ENCODE data around the gene PAK4. TPM values are rescaled to one million over a fixed set of nuclear protein-coding genes. Genes with fewer than 3 reads are reported as not detected.
"Not testable (repeated sequence)": the region's sequence is repeated elsewhere in the genome, so short reads cannot be mapped to it uniquely, and the experiment has no call there.

Gene PAK4
- total RNA-seq, 1 experiment from 2014 or later, result 14.0 TPM

DNA sequence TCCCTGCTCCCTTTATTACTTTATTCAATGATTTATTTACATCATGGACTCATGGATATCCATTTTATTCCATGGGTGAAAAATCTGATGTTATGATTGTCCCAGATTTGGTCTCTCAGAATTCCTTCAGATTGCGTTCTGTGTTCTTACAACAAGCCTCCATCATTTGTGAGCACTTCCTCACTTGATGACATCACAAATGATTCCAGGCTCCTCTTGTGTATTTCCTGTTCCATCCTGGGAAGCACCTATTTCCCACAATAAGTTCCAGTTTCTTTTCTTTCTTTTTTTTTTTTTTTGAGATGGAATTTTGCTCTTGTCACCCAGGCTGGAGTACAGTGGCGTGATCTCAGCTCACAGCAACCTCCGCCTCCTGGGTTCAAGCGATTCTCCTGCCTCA is 34.7 kb upstream of the PAK4 start:
- no peak for DNase-seq
- Histone ChIP-seq H3K36me3 (replicated peaks; ENCODE audit: control insufficient read depth, insufficient read depth, low read length) (no peaks in the 10 kb centered on the region), H3K27me3 (ENCODE audit: control insufficient read depth, insufficient read depth, low read length) (no peaks in the 10 kb centered on the region; the same call in 1 of the 2 replicates), H3K4me3 (ENCODE audit: insufficient read depth, low read depth, low read length) (no peak overlapping the region)

DNA sequence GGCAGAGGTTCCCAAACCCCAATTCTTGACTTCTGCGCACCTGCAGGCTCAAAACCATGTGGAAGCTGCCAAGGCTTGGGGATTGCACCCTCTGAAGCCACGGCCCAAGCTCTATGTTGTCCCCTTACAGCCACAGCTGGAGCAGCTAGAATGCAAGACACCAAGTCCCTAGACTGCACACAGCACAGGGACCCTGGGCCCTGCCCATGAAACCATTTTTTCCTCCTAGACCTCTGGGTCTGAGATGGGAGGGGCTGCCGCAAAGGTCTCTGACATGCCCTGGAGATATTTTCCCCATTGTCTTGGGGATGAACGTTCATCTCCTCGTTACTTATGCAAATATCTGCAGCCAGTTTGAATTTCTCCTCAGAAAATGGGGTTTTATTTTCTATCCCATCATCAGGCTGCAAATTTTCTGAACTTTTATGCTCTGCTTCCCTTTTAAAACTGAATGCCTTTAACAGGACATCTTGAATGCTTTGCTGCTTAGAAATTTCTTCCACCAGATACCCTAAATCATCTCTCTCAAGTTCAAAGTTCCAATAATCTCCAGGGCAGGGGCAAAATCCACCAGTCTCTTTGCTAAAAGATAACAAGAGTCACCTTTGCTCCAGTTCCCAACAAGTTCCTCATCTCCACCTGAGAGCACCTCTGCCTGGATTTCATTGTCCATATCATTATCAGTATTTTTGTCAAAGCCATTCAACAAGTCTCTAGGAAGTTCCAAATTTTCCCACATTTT is 29.6 kb upstream of the PAK4 start:
- not testable (repeated sequence) for H3K4me3 ChIP-seq (ENCODE audit: insufficient read depth, low read depth, low read length); H3K36me3 ChIP-seq (replicated peaks; ENCODE audit: control insufficient read depth, insufficient read depth, low read length); DNase-seq; H3K27me3 ChIP-seq (ENCODE audit: control insufficient read depth, insufficient read depth, low read length)

DNA sequence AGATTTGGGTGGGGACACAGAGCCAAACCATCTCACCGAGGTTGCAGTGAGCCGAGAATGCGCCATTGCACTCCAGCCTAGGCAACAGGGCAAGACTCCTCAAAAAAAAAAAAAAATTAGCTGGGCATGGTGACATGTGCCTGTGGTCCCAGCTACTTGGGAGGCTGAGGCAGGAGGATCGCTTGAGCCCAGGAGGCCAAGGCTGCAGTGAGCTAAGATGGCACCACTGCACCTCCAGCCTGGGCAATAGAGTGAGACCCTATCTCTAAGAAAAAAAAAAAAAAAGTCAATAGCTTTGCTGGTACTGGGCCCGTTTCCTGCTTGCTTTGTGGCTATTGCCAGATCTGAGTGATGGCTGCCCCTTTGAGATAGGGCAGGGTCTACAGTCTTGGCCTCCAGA is 28.3 kb upstream of the PAK4 start:
- no peaks in the 10 kb centered on the region for H3K27me3 ChIP-seq (ENCODE audit: control insufficient read depth, insufficient read depth, low read length)
- H3K36me3 ChIP-seq (replicated peaks; ENCODE audit: control insufficient read depth, insufficient read depth, low read length), result no peaks in the 10 kb centered on the region
- H3K4me3 ChIP-seq (ENCODE audit: insufficient read depth, low read depth, low read length), result no peak overlapping the region
- DNase-seq, result no peak

DNA sequence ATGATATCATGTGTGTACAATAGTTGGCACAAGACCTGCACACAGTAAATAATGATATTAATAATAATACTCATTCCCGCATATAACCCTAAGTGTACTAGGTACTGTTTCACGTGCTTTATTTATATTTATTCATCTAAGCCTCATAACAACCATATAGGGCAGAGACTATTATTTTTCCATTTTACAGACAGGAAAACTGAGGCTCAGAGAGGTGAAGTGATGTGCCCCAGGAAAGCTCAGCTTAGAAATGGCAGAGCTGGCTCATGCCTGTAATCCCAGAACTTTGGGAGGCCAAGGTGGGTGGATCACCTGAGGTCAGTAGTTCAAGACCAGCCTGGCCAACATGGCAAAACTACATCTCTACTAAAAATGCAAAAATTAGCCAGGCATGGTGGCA is 27.9 kb upstream of the PAK4 start:
- H3K27me3 ChIP-seq (ENCODE audit: control insufficient read depth, insufficient read depth, low read length), result no peaks in the 10 kb centered on the region
- no peak overlapping the region for H3K4me3 ChIP-seq (ENCODE audit: insufficient read depth, low read depth, low read length)
- no peaks in the 10 kb centered on the region for H3K36me3 ChIP-seq (replicated peaks; ENCODE audit: control insufficient read depth, insufficient read depth, low read length)
- no peak for DNase-seq

DNA sequence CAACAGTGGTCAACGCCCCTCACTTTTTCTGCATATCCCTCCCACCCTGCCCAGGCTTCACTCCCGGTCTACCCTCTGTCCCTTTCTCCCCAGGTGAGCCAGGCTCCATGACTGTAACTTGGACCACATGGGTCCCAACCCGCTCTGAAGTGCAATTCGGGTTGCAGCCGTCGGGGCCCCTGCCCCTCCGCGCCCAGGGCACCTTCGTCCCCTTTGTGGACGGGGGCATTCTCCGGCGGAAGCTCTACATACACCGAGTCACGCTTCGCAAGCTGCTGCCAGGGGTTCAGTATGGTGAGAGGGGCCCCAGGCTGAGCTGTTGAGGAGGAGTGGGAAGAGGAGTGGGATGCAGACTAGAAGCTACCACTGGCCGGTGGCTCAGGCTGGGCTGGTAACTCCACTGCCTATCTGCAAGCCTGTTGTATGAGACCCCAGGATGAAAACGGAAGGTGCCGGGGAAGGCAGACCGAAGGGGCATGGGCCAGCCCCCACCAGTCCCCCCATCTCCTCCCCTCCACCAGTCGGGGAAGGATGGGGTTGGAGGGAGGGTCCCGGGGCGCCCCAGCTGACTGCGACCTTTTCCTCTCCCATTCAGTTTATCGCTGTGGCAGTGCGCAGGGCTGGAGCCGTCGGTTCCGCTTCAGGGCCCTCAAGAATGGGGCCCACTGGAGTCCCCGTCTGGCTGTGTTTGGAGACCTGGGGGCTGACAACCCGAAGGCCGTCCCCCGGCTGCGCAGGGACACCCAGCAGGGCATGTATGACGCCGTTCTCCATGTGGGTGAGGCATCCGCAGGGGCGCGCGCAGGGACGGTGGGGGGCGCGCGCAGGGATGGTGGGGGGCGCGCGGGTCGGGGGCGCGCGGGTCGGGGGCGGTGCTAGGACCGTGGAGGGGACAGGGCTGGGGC is 27.0 kb upstream of the PAK4 start:
- H3K27me3 ChIP-seq (ENCODE audit: control insufficient read depth, insufficient read depth, low read length), result no peaks in the 10 kb centered on the region
- H3K4me3 ChIP-seq (ENCODE audit: insufficient read depth, low read depth, low read length), result peak overlapping the region; percentile 10; the same call in 1 of the 2 replicates
- peak; percentile 58 for DNase-seq
- no peaks in the 10 kb centered on the region for H3K36me3 ChIP-seq (replicated peaks; ENCODE audit: control insufficient read depth, insufficient read depth, low read length)

DNA sequence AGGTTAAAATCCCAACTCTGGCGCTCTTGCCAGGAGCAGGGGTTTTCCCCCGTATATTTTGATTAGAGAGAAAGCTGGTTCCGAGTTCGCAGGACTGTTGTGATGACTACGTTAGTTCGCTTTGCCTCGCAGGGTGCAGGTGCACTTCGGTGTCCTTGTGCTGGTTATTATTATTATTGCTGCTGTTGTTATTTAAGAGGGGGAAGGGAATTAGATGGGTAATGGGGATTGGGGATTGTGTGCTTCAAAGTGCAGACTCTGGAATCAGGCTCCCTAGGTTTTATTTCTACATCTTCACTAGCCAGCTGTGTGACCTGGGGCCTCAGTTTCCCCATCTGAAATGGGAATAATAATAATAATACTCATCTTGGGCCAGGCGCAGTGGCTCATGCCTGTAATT is 26.2 kb upstream of the PAK4 start:
- no peak for DNase-seq
- no peak overlapping the region for H3K4me3 ChIP-seq (ENCODE audit: insufficient read depth, low read depth, low read length)

DNA sequence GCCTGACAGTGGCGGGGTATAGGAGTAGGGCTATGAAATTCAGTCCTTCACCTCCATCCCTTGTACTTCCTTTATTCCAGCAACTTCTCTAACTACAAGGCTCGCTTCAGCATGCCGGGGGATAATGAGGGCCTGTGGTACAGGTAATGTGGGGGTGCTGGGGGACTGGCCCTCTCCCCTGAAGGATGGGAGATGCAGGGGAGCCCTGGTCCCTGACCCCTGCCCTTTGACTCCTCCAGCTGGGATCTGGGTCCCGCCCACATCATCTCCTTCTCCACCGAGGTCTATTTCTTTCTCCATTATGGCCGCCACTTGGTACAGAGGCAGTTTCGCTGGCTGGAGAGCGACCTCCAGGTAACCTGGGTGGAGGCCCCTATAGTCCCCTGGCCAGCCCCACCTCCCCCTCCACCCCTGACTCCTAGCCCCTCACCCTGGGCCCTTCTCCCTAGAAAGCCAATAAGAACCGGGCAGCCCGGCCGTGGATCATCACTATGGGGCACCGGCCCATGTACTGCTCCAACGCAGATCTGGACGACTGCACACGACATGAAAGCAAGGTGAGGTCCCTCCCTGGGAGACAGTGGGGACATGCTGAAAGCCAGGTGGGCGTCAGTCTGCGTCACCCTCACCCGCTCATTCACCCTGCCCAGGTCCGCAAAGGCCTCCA is 25.0 kb upstream of the PAK4 start:
- peak; percentile 24 for DNase-seq
- no peak overlapping the region for H3K4me3 ChIP-seq (ENCODE audit: insufficient read depth, low read depth, low read length)
- H3K36me3 ChIP-seq (replicated peaks; ENCODE audit: control insufficient read depth, insufficient read depth, low read length), result no peaks in the 10 kb centered on the region
- no peaks in the 10 kb centered on the region for H3K27me3 ChIP-seq (ENCODE audit: control insufficient read depth, insufficient read depth, low read length)

More for the DNA sequence above, 26.2 kb upstream of the PAK4 start:
- Histone ChIP-seq H3K27me3 (ENCODE audit: control insufficient read depth, insufficient read depth, low read length) (no peaks in the 10 kb centered on the region), H3K36me3 (replicated peaks; ENCODE audit: control insufficient read depth, insufficient read depth, low read length) (no peaks in the 10 kb centered on the region)

DNA sequence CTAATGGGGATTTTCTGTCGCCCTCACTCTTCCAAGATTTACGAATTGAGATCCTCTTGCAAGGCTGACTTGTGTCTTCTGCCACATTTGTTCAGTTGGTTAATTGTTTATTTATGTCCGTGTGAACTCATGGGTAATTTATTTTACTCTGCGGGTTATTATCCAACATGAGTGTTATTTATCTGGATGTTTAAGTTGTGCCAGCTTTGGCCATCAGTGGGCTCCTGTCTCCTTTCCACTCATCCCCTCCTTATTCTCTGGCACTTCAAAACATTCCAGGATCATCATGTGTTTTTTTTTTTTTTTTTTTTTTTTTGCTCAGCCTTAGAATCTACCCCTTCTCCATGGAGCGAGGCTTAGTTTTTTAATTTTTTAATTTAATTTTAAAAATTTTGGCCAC is 22.4 kb upstream of the PAK4 start:
- H3K36me3 ChIP-seq (replicated peaks; ENCODE audit: control insufficient read depth, insufficient read depth, low read length), result no peaks in the 10 kb centered on the region
- no peak overlapping the region for H3K4me3 ChIP-seq (ENCODE audit: insufficient read depth, low read depth, low read length)
- no peaks in the 10 kb centered on the region for H3K27me3 ChIP-seq (ENCODE audit: control insufficient read depth, insufficient read depth, low read length)
- DNase-seq, result no peak

DNA sequence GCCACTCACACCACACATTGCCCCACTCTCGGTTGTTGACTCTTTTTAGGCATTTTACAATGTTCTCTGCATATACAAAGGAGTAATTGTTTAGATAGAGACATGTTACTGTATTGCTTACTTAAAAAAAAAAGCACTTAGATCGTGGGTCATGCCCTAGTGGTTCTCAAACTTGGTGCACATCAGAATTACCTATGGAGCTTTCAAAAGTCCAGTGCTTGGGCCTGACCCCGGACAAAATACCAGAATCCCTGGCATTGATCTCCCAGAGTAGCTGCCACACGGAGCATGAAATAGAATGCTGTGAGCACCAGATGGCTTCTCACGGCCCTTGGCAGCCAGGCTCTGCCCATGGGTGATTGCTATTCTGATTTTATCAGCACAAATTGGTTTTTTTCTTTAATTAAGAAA is 21.4 kb upstream of the PAK4 start:
- no peak overlapping the region for H3K4me3 ChIP-seq (ENCODE audit: insufficient read depth, low read depth, low read length)
- H3K36me3 ChIP-seq (replicated peaks; ENCODE audit: control insufficient read depth, insufficient read depth, low read length), result no peaks in the 10 kb centered on the region
- DNase-seq, result no peak
- no peaks in the 10 kb centered on the region for H3K27me3 ChIP-seq (ENCODE audit: control insufficient read depth, insufficient read depth, low read length)

DNA sequence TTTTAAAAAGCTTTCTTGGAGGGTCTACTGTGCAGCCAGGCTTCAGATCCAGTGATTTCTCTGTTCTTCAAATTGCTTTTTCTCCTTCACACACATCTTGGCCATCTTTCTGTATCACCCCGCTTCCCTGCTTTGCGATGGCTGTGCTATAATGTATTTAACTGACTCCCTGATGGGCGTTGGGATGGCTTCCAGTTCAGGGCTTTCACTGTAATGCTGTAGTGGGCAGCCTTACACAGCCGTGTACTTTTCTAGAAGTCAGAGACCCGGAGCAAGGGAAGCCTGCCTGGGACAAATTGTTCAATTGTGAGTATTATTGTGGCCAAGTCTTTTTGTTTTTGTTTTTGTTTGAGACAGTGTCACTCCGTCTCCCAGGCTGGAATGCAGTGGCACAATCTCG is 19.4 kb upstream of the PAK4 start:
- no peak overlapping the region for H3K4me3 ChIP-seq (ENCODE audit: insufficient read depth, low read depth, low read length)
- DNase-seq, result no peak
- no peaks in the 10 kb centered on the region for H3K27me3 ChIP-seq (ENCODE audit: control insufficient read depth, insufficient read depth, low read length)
- H3K36me3 ChIP-seq (replicated peaks; ENCODE audit: control insufficient read depth, insufficient read depth, low read length), result no peaks in the 10 kb centered on the region

DNA sequence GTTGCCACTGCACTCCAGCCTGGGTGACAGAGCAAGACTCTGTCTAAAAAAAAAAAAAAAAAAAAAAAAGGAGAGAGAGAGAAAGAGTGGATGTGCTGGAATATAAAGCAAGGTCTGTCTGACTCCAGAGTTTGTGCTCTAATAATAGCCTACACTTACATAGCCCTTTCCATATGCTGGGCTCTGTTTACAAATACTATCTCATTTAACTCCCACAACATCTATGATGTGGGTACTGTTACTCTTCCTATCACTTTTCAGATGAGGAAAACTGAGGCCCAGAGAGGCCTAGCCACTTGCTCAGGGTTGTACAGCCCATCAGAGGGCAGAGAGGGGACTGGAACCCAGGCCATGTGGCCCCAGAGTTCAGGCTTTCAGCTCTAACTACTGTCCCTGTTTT is 15.9 kb upstream of the PAK4 start:
- Histone ChIP-seq H3K36me3 (replicated peaks; ENCODE audit: control insufficient read depth, insufficient read depth, low read length) (no peaks in the 10 kb centered on the region), H3K4me3 (ENCODE audit: insufficient read depth, low read depth, low read length) (no peak overlapping the region), H3K27me3 (ENCODE audit: control insufficient read depth, insufficient read depth, low read length) (no peaks in the 10 kb centered on the region)
- DNase-seq, result no peak

DNA sequence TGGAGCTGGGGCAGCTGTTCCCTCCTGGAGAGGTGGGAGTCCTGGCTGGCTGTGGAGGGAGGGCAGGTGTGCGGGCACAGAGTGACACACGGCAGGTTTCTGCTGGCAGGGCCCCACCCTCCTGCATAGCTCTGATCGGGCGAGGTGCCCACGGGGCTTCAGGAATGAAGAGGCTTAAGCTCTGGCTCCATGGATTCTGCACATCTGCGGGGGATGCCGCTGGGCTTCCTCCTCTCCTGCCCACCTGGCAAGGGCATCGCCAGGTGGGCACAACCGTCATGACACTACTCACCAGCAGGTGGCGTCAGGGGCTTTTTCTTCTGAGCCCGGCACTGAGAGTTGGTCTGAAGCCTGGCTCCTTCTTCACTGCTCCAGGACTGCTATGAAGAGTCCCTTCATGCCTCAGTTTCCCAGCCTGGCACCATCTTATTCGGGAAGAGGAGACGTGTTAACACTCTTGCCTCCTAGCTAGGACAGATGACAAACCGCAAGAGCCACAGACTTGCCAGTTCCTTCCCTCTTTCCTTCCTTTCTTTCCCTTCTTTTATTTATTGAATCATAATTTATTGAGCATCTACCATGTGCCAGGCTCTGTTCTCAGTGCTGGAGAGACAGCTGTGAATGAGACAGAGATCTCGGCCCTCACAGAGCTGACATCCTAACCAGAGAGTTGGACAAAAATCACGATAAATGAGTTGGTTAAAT is 15.2 kb upstream of the PAK4 start:
- no peaks in the 10 kb centered on the region for H3K27me3 ChIP-seq (ENCODE audit: control insufficient read depth, insufficient read depth, low read length)
- DNase-seq, result peak; percentile 90
- H3K36me3 ChIP-seq (replicated peaks; ENCODE audit: control insufficient read depth, insufficient read depth, low read length), result no peaks in the 10 kb centered on the region
- H3K4me3 ChIP-seq (ENCODE audit: insufficient read depth, low read depth, low read length), result no peak overlapping the region

DNA sequence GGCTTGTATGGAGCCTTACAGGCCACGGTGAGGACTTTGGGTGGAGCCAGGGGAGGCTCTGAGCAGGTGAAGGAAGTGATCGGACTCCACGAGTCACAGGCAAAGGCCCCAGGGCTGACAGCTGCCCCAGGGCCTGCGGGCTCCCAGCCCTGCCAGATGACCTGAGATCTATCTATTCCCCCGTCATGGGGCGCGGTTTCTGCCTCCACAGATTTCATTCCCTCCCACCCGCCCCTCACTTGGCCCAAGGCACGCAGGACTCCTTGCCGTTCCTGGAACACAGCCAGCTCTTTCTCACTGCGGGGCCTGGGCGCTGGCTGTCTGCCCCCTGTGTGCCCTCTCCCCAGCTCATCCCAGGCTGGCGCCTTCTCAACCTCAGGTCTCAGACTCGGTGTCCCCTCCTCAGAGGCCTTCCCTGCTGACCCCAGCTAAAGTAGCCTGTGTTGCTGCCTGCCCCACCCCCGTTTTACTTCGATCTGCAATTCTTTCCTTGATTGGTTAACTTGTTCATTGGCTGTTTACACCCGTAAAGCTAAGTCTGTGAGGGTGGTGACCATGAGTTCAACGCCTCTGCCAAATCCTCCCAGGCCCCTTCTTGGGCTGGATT is 13.9 kb upstream of the PAK4 start:
- Histone ChIP-seq H3K27me3 (ENCODE audit: control insufficient read depth, insufficient read depth, low read length) (no peaks in the 10 kb centered on the region), H3K4me3 (ENCODE audit: insufficient read depth, low read depth, low read length) (no peak overlapping the region), H3K36me3 (replicated peaks; ENCODE audit: control insufficient read depth, insufficient read depth, low read length) (no peaks in the 10 kb centered on the region)
- DNase-seq, result peak; percentile 57

DNA sequence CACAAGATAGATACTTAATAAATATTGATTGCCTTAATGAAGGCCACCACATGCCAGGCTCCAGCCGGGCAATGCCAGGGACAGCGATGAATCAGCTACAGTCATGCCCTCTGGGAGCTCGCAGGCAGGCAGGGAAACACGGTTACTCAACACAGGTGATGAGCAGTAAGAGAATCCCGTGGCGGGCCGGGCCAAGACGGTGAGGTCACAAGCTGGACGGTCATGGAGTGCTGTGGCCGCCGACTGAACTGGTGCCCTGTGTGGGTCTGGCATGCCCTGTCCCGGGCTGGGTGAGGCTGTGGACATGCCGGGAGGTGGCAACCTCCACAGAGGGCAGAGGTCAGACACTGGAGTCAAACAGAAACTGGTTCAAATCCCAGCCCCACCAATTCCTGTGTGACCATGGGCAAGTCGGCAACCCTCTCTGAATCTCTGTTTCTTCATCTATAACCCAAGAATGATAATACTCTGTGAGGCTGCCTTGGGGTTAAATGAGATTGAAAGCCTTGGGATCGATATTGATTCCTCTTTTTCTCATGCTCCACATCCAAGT is 13.2 kb upstream of the PAK4 start:
- Histone ChIP-seq H3K36me3 (replicated peaks; ENCODE audit: control insufficient read depth, insufficient read depth, low read length) (no peaks in the 10 kb centered on the region), H3K27me3 (ENCODE audit: control insufficient read depth, insufficient read depth, low read length) (no peaks in the 10 kb centered on the region), H3K4me3 (ENCODE audit: insufficient read depth, low read depth, low read length) (no peak overlapping the region)
- no peak for DNase-seq

Data from H7 (cell line).